Smooth muscle cell of the brain vasculature (primary cell): ENCODE data around the gene TEX101.
"Not testable (repeated sequence)": the region's sequence is repeated elsewhere in the genome, so short reads cannot be mapped to it uniquely, and the experiment has no call there.

ENCODE experiments used
- DNase-seq: peaks from one replicate; pipeline ENCODE4 v3.0.0-alpha.2; 2012; ENCODE audit warnings: low read depth, low spot score

Gene TEX101

GRCh38 chr19:43414554-43414953, at the start of gene TEX101:
Gene TEX101, plus strand, starts transcription at chr19:43414890. Its CDS starts 1,030 bp downstream, at chr19:43415920.
- no peak for DNase-seq

GRCh38 chr19:43365677-43366076, 49.0 kb upstream of the TEX101 start:
- not testable (repeated sequence) for DNase-seq

- no peak for DNase-seq
Measured at GRCh38 chr19:43367822-43368221, 46.9 kb upstream of the TEX101 start.

- DNase-seq = not testable (repeated sequence)
Measured at GRCh38 chr19:43368897-43369296, 45.8 kb upstream of the TEX101 start.

- no peak for DNase-seq
Measured at GRCh38 chr19:43371909-43372308, 42.8 kb upstream of the TEX101 start.

GRCh38 chr19:43372462-43372861, 42.2 kb upstream of the TEX101 start:
- no peak for DNase-seq

- not testable (repeated sequence) for DNase-seq
Measured at GRCh38 chr19:43377624-43378023, 37.1 kb upstream of the TEX101 start.

- no peak for DNase-seq
Measured at GRCh38 chr19:43380008-43380407, 34.7 kb upstream of the TEX101 start.

- DNase-seq = no peak
Measured at GRCh38 chr19:43380771-43381386, 33.8 kb upstream of the TEX101 start.

GRCh38 chr19:43382586-43383216, 32.0 kb upstream of the TEX101 start:
- DNase-seq = not testable (repeated sequence)

- not testable (repeated sequence) for DNase-seq
Measured at GRCh38 chr19:43383254-43383653, 31.4 kb upstream of the TEX101 start.

GRCh38 chr19:43383759-43384158, 30.9 kb upstream of the TEX101 start:
- not testable (repeated sequence) for DNase-seq

GRCh38 chr19:43390903-43391551, 23.7 kb upstream of the TEX101 start:
- not testable (repeated sequence) for DNase-seq

GRCh38 chr19:43391552-43391935, 23.1 kb upstream of the TEX101 start:
- DNase-seq = not testable (repeated sequence)

GRCh38 chr19:43393501-43393900, 21.2 kb upstream of the TEX101 start:
- DNase-seq = not testable (repeated sequence)

GRCh38 chr19:43395561-43395960, 19.1 kb upstream of the TEX101 start:
- DNase-seq = no peak

GRCh38 chr19:43406297-43406696, 8.4 kb upstream of the TEX101 start:
- no peak for DNase-seq

- no peak for DNase-seq
Measured at GRCh38 chr19:43407416-43408005, 7.2 kb upstream of the TEX101 start.

GRCh38 chr19:43408043-43408442, 6.6 kb upstream of the TEX101 start:
- no peak for DNase-seq

GRCh38 chr19:43409415-43409814, 5.3 kb upstream of the TEX101 start:
- no peak for DNase-seq

GRCh38 chr19:43412441-43412840, 2.2 kb upstream of the TEX101 start:
- no peak for DNase-seq

GRCh38 chr19:43416951-43417623, 2.4 kb downstream of the TEX101 start:
- DNase-seq = no peak
